ENCODE measurements around the gene HEATR5A.

The HEATR5A gene

GRCh38 chr14:31425905-31426304 is 5.6 kb upstream of the HEATR5A start:
- FAIRE-seq, result no peak

DNA sequence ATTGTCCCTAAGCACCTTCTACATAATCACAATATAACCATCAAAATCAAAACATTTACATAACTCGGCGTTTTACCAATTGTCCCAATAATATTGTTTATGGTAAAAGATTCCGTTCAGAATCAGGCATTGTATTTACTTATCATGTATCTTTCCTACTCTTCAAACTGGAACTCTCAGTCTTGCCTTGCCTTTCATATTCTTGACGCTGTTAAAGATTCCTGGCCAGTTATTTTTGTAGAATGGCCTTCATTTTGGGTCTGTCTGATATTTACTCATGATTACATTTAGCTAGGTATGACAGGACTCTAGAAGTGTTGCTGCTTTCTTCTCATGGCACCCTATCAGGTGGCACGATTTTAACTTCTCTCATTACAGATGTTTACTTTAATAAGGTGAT is 850 bp upstream of the HEATR5A start:
- FAIRE-seq, result no peak

GRCh38 chr14:31419967-31420318 is 407 bp downstream of the HEATR5A start:
- no peak for FAIRE-seq

DNA sequence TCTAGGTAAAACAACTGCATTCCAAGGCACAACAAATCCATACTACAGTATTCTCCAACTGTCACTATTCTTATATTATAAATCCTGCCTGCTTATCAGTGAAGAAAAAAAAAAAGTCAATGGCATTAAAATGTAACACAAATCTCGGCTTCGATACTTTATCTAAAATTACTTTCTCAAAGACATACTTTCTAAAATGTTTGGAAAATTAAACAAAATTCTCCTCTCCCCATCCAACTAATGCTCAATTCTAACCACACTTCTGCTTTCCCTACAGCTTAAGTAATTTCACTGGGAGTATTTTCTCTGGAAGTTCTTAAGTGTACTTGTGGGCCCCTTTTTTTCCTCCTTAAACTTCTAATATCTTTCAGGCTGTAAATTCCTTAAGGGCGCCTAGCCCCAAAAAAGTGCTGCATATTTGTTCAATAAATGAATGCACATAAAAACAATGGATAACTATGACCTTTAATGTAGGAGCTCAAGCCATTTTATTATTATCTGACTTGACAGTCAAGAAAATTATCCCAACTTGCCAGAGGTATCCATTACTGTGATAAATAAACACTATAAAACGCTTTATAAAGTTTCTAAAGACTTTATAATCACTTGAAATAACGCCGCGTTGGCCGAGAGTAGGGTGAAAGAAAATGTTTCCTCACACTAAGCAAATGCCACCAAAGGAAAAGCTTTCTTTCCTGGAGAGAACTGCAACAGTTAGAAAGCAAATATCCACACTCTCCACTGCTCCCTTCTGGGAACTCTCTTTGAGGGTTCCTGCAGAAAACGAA is 977 bp downstream of the HEATR5A start:
- FAIRE-seq, result no peak

DNA sequence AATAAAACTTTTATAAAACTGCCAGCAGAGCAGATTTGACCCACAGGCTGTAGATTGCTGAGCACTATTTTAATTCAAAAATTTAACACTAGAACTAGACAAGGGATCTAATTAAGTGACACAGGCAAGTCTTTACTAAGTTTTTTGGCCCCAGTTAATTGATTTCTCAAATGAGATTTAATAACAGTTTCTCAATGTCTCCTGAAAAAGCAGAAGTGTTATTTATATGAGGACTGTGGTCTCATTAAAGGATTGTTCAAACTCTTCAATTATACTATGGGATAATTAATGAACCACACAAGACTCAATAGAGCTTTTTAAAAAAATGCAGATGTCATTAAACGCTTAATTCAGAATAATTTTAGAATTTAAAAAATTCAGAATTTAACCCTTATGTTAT is 1.9 kb downstream of the HEATR5A start:
- no peak for FAIRE-seq

DNA sequence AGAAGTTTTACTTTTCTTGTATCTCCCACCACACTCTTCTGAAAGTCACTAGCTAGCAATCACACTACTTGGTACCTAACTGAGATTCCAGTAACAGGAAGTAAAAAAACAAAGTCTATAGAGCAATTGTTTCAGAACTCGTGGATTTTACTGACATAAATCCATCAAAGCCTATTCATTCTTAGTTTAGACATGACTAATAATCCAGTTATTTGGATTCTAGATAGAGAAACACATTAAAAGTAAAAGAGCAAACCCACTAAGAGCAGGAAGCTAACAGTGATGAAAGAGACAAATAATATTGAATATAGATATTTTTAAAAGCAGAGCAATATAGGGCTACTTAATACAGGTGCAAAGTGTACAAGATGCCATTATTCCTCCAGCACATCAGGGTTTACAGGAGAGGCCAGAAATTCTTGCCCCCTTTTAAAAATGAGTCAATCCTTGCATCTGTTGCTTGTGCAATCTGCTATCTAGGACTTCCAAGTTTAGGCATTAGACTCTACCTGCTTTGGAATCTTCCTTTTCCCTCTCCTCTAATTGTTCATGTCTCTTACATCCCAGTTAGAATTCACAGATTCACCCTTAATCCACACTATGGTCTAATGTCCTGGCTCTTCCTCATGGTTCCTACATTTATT is 6.0 kb downstream of the HEATR5A start:
- FAIRE-seq, result no peak

- FAIRE-seq, result no peak
Observed at GRCh38 chr14:31411218-31411727, 9.1 kb downstream of the HEATR5A start.

DNA sequence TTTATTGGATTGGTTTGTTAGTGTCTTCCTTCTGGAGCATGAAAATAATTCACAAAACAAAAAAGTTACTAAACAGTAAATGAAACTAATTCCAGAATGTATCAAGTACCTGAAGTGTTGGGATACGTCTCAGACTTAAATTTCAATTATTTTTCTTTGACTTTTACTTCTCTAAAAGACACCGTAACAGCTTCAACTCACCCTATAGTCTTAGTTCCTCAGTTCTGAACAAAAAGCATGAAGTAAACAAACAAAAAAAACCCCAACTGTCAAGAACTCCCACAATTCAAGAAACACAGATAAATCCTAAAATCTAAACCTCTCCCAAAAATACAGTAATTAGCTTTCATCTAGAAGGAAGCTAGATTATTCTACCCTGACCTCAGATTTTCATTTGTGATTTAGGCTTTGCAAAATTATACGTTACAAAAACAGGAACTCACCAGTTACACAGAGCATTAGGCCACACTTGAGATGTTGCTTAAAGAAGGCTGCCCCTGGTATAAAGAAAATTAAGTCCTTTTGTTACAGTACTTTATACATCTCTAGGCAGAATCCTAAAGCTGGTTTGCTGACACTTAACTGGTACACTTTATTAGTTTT is 10.2 kb downstream of the HEATR5A start:
- FAIRE-seq, result no peak

GRCh38 chr14:31408421-31408820 is 11.9 kb downstream of the HEATR5A start:
- no peak for FAIRE-seq

DNA sequence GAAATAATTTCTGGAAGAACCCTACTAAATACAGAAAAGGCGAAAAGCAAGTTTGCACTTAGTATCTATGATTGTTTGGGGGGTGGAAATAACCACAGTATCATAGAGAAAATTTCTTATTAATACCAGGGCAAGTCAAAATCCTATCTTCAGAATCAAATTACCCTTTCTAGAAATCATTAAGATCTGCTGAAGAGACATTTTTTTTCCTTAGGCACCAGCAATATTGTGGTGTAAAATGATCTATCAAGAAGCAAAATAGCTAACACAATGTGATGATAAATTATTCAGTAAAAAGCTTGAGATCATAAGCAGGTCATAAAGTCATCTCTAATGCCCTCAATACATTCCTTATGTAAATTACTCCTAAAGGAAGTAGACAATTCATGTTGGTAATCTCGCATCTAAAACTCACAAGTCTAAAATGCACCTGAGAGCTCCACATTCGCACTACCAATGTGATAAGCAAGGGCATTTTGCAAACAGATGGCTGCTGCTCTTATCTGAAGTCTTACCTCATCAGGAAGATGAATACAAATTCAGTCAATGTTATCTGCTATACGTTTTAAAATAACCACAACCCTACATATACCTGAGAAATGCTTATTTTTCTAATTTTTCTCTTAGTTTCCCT is 14.6 kb downstream of the HEATR5A start:
- peak; percentile 91 for FAIRE-seq

GRCh38 chr14:31405106-31405505 is 15.2 kb downstream of the HEATR5A start:
- FAIRE-seq, result no peak

DNA sequence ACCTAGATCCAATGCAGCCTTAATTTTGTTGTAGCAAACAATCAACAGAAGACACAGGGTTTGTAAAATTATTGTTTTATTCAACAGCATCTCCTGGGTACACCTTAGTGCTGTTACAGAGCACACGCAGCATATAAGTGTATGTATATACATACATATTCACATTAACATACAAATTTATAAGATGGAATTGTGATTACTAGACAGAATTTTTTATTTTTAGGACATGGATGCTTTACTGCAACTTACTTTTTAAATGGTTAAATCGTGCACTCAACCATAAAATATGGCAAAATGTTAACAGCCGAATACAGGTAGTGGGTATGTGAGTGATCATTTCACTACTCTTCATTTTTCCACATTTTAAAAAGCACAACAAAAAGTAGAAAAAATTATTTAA is 16.6 kb downstream of the HEATR5A start:
- no peak for FAIRE-seq

GRCh38 chr14:31402764-31403439 is 17.4 kb downstream of the HEATR5A start:
- FAIRE-seq, result no peak

- no peak for FAIRE-seq
Observed at GRCh38 chr14:31401369-31401932, 18.9 kb downstream of the HEATR5A start.

DNA sequence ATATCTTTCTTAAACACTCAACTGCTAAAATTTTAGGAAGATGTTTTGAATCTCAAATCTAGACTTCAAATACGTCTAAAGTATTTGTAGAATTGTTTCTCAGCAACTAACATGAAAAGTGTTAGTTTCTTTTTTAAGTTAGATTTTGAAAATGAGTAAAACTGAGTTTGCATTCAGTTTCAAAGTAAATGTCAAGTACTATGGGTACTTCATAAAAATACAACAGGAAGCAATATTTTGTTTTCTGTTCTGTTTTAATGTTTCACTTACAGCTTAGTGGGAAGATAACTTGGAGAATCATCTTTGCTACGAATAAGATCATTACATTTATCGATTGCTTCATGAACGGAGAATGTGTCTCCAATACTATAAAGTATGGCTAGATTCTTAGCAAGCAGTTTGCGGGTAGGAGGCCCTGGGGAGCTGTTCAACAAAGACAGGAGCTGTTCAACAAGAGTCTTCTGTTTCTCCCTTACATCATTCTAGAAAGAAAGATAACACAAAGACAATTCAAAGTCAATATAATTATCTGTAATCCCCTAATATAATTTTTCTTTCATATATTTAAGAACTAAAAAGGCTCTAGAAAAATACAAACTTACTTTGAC is 20.2 kb downstream of the HEATR5A start:
- FAIRE-seq, result no peak

DNA sequence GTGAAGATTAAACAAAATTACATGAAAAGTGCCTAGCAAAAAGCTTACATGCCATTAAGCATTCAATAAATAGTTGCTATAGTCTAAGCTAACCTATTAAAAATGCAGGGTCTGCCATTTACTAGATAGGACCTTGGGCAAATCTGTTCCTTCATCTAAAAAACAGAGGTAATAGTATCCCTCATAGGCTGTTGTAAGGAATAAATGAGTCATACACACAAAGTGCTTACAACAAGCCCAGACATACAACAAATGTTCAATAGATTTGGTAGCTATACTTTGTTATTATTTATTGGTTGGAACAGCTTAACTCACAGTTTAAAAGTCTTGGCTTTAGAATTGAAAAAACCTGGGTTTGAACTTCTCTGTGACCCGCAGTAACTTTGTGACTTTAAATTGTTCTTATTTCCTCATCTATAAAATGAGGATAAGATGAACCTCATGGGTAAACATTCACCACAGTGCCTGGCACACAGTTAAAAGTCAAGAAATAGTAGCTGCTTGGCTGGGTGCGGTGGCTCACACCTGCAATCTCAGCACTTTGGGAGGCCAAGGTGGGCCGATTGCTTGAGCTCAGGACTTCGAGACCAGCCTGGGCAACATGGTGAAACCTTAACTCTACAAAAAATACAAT is 24.7 kb downstream of the HEATR5A start:
- no peak for FAIRE-seq

GRCh38 chr14:31395119-31395518 is 25.2 kb downstream of the HEATR5A start:
- FAIRE-seq, result no peak

GRCh38 chr14:31391977-31392503 is 28.3 kb downstream of the HEATR5A start:
- FAIRE-seq, result no peak

DNA sequence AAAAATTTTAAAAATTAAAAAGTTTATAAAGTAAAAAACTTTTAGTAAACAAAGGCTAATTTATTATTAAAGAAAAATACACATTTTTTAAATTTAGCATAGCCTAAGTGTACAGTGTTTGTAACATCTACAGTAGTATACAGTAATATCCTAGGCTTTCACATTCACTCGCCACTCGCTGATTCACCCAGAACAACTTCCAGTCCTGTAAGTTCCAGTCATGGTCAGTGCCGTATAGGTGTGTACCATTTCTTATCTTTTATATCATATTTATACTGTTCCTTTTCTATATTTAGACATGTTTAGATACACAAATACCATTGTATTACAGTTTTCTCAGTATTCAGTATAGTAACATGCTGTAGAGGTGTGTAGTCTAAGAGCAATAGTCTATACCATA is 28.9 kb downstream of the HEATR5A start:
- FAIRE-seq, result no peak

DNA sequence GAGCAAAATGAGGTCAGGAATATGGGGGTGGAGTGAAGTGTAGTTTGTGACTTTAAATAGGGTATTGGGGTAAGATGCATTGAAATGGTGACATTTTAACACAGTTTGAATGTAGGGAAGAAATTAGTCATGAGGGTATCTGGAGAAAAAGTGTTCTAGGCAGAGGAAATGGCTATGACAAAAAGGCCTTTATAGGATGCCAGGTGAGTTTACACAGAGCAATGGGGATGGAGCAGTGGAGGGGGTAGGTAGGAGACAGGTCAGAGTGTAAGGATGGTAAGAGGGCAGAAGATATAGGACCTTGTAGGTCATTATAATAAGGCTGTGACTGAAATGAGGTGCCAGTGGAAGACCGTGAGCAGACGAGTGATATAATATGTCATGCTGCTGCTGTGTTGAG is 30.4 kb downstream of the HEATR5A start:
- FAIRE-seq, result no peak

GRCh38 chr14:31388687-31389413 is 31.5 kb downstream of the HEATR5A start:
- FAIRE-seq, result no peak

All from islet of Langerhans (tissue), 1 donor.